ENCODE data around the gene TBC1D9.

GRCh38 chr4:140736669-140737343 lies 19.4 kb downstream of the TBC1D9 start:
- TF ChIP-seq POLR2AphosphoS5 (IDR thresholded peaks at IDR 0.05; ENCODE audit: low read depth, low read length), result no peak
- TF ChIP-seq CTCF (IDR thresholded peaks at IDR 0.05), result no peak
- TF ChIP-seq REST (IDR thresholded peaks at IDR 0.05; ENCODE audit: low read depth, low read length), result no peak
- TF ChIP-seq RCOR1 (IDR thresholded peaks at IDR 0.05; ENCODE audit: low read length), result no peak
- no peak for TF ChIP-seq MXI1 (IDR thresholded peaks at IDR 0.05; ENCODE audit: low read depth, low read length)
- TF ChIP-seq TAF1 (IDR thresholded peaks at IDR 0.05; ENCODE audit: borderline replicate concordance, low read depth, low read length), result no peak
- peak; percentile 69 for TF ChIP-seq NFIC (IDR thresholded peaks at IDR 0.05; ENCODE audit: borderline replicate concordance)
- no peak for TF ChIP-seq ZBTB33 (IDR thresholded peaks at IDR 0.05; ENCODE audit: borderline replicate concordance, low read depth)
- TF ChIP-seq ELF1 (IDR thresholded peaks at IDR 0.05), result no peak
- no peak for TF ChIP-seq NRF1 (IDR thresholded peaks at IDR 0.05; ENCODE audit: low read depth, low read length)

All from SK-N-SH (cell line).